COLO668 (cell line): ENCODE results near the gene PRR16.

Experiments
- DNase-seq: peaks from one replicate; lab custom pipeline; 2025; ENCODE audit not compliant: unreplicated experiment; lab: John Stamatoyannopoulos, UW

PRR16 gene

DNA sequence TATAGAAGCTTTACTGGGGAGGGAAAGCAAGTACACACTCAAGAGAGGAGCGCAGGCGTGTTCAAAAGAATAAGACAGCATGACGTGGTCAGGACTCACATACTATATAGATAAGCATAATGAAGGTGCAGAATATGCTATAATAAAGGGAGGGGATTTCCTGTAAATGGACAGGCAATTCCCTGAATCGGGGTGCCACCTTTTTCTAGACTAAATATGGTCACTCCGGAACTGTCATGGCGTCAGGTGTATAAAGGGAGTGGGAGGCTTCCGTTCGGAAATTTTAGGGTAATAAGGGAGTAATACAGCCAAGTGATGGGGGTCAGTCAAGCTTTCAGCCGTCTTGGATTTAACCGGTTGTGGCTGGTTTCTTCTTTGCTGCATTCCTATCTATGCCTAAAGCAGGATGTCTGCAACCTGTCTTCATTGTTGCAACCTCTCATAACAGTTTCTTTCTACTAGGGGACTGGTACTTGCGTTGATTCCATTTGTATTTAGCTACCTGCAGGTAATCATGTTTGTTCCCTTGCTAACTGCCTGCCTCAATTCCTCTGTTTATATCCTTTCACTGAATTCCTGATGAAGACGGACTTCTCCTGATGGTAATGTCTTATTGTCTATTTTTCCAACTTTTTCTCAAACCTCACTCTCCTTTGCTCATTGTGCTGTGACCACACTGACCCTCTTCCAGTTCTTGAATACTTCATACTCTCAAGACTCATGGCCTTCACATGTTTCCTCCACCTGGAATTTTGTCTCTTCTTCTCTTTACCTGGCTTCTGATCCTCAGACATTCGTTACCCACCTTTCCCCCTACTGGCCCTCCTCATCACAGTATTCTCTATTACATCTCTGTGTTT is 48.9 kb downstream of the PRR16 start:
- DNase-seq, result no peak

DNA sequence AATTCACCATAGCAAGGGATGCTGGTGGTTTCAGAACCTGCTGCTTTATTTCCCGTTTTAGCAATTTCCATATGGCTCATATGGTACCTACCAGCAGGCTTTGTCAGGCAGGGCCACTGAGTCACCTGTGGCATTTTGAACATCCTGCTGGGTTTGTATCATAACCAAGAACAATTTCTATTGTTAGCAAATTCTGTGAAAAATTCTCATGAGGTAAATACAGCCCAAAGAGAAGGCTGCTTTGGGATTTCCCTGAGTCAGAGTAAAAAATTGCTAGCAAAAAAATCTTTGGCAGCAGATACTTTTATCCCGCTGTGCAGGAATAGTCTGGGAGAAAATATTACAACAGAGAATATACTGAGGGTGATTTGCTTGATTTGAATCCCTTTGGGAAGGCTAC is 52.7 kb downstream of the PRR16 start:
- DNase-seq, result no peak

DNA sequence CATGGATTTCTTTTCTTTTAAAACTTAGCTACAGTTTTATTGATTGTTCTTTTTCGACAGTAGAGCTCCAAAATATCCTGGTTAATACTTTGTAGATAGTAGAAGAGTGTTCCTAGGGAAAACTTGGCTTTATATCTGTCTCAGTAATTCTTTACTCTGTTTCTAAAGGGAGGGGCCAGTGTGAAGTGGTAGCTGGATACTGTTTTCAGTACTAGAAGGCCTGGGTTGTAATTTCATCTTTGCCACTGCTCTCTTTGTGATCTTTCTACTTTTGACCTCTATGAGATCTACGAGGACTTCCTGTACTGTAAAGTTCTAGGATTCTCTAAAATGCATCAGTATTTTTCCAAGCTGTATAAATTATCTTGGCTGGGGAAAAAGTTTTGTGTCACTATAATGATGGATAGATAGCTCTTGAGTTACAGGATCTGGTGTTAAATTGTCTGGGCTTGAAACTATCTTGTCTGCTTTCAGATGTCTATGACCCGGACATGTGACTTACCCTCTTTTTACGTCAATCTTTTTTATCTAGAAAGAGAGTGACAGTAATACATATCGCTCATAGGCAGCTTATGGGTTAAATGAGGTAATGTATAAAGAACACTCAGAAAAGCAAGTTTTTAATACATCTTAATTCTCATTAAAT is 53.6 kb downstream of the PRR16 start:
- DNase-seq, result no peak

DNA sequence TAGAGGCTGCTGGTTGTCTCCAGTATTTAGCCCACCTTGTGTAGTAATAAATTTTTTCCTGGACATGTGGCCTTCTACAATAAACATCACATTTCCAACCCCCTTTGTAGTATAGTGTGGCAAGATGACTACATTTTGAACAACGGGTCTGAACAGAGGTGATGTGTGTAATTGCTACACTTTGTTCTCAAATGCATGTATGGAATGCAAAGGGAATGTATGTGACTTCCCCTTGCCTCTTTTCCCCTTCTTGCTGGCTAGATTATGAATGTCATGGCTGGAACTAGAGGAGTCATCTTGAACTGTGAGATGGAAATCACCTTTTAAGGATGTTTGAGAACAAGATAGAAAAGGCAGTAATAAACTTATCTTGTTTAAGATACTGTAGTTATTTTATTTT is 54.5 kb downstream of the PRR16 start:
- no peak for DNase-seq

DNA sequence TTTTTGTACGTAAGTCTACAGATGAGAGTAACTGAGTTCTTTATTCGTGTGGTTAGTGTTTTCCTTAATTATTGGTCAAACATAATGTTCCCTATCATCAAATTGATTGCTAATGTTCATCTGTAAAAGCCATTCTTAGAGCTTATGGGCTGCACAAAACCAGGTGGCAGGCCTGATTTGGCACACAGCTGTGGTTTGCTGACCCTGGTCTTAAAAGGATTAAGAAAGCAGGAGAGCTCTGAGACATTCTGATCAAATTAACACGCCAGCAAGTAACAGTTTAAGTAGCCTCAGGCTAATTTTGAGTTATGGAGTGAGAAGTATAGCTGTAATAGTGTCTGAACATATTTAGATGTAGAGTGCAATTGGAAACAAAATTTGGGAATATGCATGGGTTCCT is 63.2 kb downstream of the PRR16 start:
- no peak for DNase-seq

DNA sequence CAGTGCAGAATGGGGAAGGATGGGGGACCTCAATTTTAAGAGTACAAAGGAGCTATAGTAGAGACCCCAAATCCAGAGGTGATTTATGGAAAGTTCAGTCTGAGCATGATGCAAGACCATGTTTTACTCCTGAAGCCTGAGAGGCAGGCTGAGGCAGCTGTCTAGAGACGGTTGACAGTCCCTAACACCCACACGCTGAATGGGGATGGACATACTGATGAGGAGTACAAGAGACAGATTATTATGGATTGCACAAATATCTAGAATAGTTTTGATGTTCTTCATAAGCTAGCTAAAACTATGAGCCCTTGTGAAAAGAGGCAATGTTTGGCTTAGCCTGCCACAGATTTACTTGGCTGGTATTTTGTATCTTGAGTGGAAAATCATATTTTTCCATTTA is 64.5 kb downstream of the PRR16 start:
- DNase-seq, result no peak

DNA sequence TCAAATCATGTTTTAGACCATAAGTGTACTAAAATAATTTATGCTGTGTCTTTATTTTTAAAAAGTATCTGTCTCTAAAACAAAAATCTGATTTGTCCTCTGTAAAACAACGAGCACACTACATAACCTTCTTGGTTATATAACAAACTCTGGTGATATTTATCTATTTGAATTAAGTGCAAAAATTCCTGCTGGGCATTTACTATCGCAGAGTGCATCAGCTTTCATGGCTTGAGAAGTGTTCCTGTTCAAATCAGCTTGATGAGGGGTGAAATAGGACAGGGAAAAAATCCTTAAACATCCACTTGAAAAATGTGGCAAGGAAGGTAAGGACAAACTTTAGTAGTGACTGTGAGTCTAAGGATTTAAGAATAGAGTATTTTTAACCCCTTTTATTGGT is 65.3 kb downstream of the PRR16 start:
- no peak for DNase-seq

DNA sequence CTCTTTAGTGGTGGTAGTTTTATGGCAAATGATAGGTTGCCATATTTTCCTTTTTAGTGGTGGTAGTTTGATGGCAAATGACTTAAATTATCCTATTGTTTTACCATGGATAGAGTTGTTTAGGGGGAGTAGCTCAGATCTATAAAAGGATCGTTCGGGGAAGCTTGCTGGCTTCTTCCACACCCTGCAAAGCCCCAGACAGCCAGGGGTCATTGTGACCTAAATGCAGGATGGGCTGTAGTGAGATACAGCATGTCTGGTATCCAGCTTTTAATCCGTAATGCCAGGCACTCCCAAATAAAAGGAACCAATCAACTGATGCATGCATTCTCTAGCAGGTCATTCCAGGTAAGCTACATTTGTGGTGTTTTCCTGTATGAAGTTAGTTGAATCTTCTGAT is 67.1 kb downstream of the PRR16 start:
- no peak for DNase-seq

DNA sequence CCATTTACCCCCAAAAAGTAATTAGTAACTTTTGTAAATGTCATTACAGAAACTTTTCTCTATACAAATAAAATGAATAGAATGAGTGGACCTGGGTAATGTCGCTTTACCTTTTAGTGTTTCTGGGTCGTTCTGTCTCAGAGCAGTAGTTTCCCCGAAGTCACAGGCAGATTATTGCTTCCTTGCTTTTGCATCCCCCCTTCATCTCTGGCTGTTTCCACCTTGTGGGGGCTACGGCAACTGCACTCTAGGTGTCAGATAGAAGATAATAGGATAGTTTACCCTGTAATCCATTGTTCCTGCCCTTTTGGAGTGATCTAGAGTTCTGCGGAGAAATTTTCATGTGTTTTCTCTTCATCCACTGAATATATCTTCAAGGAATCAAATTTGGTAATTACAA is 68.7 kb downstream of the PRR16 start:
- DNase-seq, result no peak

DNA sequence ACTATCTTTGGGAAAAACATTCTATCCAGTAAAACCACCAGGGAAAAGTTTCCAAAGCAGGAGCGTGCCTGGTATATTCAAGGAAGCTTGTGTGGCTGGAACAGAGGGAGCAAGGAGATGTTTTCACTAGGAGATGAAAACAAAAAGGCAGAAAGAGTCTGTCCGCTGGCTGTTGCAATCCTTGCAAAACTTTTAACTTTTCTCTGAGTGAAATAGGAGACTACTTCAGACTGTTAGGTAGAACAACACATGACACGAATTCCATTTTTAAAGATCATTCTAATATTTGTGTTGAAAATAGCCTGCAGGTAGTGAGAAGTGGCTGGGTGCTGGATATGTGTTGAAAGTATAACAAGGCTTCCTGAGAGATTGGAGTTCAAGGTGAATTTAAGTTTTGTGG is 69.5 kb downstream of the PRR16 start:
- no peak for DNase-seq

DNA sequence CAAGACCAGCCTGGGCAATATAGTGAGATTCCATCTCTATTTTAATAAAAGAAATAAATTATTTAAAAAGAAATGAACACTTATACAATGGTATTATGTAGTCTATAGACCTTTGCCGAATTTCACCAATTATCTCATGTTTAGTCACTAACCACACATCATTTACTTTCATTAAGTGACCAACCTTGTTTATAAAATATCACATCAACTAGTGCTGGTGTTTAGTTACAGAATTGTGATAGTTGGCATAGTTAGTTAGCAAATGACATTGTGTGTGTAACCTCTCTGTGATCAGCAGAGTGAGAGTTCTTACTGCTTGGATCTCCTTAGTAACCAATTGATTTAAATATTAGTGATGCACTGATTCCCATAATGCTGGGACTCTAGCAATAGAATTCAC is 71.8 kb downstream of the PRR16 start:
- DNase-seq, result no peak

DNA sequence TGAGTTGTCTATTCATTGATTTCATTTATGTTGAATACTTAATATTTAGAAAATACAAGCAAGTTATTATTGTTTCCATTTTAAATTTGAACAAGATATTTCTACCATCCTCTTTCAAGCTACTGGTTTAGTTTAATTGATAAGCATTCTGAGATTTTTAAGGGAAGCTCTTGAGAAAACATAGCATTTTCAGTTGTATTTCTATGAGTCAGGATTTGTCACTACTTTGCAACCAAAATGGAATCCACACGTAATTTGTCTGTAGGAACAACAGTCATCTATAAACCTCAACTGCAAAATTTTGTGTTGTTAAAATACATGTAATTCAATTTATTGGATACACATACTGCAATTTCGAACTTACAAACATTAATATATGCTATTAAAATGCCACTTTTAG is 74.0 kb downstream of the PRR16 start:
- DNase-seq, result no peak

DNA sequence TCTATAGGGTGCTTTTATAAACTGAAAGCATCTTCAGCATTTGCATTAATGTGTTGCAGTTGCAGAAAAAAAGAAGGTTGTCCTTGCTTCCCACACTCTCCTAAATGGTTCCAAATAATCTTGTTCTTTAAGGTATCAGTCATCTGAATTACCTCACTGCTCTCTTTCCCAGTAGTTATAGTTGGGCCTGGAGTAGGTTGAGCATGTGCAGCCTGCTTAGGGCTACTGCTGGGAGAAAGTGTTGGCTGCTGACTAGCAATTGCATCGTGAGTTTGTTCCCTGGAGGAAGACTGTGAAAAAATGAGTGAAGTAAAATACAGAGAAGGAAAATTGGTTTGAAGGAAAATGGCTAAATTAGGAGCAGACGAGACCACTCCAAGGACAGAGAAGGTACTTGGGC is 74.5 kb downstream of the PRR16 start:
- no peak for DNase-seq

DNA sequence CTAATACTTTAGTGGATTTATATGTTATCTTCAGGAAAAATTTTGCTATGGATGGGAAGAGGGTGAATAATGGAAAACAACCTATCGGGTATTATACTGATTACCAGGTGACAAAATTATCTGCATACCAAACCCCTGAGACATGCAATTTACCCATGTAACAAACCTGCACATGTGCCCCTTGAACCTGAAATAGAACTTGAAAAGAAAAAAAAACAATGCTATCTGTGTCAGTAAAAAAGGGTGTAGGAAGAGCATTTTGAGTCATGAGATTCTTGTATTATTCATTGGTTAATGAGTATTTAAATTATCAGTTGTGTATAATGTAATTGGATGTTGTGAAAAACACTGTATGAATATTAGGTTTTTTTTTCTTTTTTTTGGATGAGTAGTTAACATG is 75.4 kb downstream of the PRR16 start:
- DNase-seq, result no peak

DNA sequence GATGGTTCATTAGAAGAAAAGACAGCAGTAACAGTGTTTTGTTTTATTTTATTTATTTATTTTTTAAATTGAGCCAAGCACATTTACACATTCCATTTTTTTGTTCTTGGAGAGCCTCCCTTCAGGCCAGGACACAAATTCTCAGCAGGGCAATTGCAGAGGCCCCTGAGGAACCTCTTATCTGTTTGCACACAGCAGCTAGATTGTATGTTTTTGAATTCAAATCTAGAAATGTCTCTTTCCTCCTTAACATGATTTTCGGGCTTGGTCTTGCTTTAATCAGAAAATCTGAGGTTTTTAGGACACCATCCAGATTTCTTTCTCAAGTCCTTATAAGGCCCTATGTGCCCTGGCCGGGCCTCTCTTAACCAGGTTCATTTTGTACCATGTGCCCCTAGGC is 76.0 kb downstream of the PRR16 start:
- DNase-seq, result no peak

DNA sequence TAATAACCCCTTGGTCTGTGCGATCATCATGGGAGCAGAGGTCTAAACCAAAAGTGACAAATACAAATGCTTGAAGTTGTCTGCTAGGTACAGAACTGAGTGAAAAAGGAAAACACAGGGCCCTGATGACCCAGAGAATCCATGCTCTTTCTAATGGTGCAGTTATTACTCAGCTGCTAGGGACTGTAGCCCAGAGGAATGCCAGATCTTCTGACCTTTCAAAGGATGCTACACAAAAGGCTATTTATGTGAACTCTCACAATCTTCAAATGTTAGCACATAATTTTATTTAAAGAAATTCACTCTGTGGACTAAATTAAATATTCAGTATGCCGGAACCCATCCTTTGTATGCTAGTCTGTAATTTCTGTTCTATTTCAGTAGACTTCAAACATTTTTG is 79.9 kb downstream of the PRR16 start:
- no peak for DNase-seq

DNA sequence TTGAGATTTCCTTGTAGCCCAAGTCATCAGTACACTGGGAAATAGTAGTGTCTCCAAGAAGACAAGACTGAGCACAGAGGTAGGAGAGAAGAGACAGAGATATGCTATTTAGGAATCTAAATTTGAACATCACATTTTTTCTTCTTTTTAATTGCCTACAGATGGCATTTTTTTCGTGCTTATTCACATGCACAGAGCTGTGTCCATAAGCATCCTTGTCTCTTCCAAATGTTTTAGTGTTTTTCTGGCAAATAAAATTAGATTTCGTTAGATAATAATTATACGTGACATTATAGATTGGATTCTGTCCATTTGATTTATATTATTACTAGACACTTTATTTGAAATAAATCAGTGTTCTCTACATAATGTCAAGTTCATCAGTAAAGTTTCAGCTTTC is 80.9 kb downstream of the PRR16 start:
- no peak for DNase-seq

DNA sequence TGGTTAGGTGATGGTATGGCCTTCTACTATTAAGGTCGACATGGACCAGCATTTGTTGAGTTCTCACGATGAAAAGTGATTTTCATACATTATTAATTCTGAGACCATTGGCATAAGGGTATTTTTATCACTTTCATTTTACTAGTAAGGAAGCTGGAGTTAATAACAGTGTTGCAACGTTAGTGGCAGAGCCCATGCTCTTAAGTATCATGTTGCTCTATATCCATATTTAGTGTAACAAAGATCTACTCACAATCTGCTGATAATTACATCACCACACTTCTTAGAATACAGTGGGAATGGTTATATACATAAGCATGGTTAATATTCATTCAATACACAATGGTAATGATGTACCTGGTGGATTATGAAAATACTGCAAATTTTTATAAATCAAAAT is 81.9 kb downstream of the PRR16 start:
- DNase-seq, result no peak

DNA sequence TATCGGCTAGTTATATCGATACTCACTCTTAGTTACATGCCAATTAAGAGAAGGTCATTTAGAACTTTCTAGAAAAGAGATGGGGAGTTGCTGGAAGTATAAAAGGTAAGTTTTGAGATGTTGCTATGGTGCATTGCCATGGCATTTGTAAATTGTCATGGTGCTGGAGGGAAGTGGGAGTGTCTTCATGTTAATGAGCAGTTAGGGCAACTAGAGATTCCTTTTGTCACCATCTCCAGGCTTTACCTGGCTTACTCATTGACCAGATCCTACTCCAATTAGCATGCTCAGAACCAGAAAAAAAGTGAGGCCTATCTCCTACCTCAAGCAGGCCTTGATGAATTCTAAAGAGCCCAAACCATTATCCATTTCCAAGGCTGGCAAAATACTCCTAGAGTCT is 82.8 kb downstream of the PRR16 start:
- DNase-seq, result no peak

DNA sequence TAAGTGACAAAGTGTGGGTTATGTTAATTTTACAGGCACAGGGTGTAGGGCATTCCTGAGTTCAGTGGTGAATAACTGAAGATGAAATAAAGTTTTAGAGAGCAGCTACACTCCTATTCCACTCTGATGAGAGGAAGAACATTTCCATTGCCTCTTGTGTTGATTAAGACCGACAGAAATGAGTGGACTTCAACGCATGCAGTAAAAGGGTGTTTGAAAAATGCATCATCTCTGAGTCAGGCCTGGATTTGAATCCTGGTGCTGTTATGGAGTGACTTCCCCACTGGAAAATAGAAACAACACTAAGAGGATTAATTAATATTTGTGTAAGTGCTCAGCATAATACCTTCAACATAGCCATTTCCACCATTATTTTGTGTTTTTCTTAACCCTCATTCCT is 86.3 kb downstream of the PRR16 start:
- DNase-seq, result no peak

DNA sequence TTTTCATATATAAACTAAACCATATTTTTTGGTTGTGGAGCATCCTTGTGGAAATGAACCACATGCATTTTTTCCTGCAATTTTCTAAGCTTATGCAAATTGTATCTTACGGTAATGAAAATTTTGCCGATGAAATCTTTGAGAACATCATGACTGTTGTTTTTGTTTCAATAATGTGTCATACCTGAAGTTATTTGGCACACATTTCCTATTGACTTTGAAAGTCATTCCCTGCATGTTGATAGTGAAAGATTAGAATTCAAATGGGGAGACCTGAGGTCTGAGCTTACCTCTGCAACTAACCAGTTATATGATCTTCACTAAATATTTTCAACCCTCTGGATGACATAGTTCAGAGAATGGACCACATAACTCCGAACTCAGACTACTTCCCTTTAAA is 88.5 kb downstream of the PRR16 start:
- DNase-seq, result no peak

DNA sequence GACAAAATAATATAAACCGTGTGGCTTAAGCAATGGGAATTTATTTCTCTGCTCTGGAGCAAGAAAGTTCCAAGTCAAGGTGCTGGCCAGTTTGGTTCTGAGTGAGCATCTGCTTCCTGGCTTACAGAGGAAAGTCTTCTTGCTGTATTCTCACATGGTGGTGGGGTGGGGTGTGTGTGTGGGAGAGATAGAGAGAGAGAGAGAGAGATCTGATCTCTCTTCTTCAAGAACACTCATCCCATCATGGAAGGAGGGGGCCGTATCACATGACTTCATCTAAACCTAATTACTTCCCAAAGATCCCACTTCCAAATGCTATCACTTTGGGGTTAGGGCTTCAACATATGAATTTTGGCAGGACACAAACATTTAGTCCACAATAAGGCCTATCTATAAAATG is 91.2 kb downstream of the PRR16 start:
- no peak for DNase-seq

DNA sequence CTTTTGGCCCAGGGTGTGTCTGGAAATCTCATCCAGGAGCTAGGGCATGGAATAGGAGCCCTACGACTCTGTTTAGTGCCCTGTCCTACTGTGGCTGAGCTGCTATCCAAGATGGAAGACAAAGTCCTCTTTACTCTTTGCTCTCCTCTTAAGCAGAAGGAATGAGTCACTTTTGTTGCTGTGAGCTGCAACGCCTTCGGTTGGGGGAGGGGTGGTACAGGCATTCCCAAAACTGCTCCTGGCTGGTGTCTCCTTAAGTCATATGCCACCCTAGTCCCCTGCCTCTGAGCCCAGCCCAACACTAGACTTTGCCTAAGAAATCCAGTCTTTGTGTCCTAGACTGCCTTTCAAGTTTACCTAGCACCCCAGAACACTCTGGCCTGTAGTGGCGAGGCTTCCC is 99.9 kb downstream of the PRR16 start:
- no peak for DNase-seq
